HG02571 (cell line): ENCODE measurements around the gene SGF29.
"Not testable (repeated sequence)": the region's sequence is repeated elsewhere in the genome, so short reads cannot be mapped to it uniquely, and the experiment has no call there.

Source experiments
- ATAC-seq: cut with Tn5 transposase; IDR thresholded peaks from one replicate; pipeline ENCODE4 v1.9.1; 2021; ENCODE audit warnings: mild to moderate bottlenecking, moderate library complexity; ENCODE audit not compliant: unreplicated experiment

The SGF29 gene

GRCh38 chr16:28609631-28610594, 56.2 kb downstream of the SGF29 start, which contains the start of gene SULT1A1:
TSS of gene SULT1A1 (minus strand) at chr16:28610044. CDS start at chr16:28608855, 1,189 bp downstream.
- no peak for ATAC-seq

GRCh38 chr16:28610595-28611191, 57.0 kb downstream of the SGF29 start:
- no peak for ATAC-seq

- not testable (repeated sequence) for ATAC-seq
These were observed 58.9 kb downstream of the SGF29 start for GRCh38 chr16:28612359-28613280.

DNA sequence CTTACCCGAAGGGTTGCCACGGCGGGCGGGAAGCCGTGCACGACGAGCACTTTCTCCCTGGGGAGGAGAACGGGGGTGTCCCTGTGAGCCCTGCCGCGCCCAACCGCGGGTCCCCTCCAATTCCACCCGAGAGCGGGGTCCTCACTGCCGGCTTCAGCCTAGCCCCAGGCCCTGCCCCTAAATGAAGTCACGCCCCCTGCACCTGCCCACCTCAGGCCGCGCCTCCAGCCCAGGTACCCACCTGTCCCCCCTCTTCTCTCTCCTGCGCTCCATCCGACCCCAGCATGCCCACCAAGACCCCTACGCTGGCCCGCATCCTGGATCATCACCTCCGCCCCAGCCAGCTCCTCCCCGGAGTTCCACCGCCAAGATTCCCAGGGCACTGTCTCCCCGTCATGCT, 60.2 kb downstream of the SGF29 start:
- ATAC-seq: not testable (repeated sequence)

DNA sequence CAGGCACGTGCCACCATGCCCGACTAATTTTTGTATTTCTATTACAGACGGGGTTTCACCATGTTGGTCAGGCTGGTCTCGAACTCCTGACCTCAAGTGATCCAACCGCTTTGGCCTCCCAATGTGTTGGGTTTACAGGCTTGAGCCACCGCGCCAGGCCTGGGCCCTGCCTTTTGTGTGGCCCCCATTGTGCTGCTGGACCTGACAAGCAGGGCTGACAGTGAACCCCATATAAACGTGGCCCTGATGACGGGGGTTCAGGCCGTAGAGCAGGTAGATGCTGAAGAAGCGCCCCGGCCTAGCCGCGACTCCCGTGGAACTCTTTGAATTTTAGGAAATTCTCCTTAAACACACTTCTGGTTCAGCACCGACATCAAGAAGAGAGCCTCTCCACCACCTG, 60.8 kb downstream of the SGF29 start:
- not testable (repeated sequence) for ATAC-seq

DNA sequence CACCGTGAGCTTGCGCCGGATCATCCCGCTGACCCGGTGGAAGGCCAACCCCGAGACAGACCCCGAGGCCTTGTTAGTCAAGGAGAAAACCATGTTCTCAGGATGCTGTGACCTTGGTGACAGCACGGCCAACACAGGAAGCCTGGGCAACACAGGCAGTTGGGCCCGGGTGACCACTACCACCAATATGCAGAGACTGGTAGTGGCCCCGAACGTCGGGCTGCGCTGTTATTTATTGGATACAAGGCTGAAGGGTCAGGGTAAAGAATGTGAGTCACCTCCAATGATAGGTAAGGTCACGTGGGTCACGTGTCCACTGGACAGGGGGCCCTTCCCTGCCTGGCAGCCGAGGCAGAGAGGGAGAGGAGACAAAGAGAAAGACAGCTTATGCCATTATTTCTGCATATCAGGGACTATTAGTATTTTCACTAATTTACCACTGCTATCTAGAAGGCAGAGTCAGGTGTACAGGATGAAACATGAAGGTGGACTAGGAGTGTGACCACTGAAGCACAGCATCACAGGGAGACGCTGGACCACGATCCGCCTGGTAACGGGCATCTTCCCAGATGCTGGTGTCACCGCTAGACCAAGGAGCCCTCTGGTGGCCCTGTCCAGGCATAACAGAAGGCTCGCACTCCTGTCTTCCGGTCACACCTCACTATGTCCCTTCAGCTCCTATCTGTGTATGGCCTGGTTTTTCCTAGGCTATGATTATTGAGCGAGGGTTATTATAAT, 61.9 kb downstream of the SGF29 start:
- ATAC-seq: not testable (repeated sequence)

GRCh38 chr16:28616224-28616577, 62.5 kb downstream of the SGF29 start:
- not testable (repeated sequence) for ATAC-seq

DNA sequence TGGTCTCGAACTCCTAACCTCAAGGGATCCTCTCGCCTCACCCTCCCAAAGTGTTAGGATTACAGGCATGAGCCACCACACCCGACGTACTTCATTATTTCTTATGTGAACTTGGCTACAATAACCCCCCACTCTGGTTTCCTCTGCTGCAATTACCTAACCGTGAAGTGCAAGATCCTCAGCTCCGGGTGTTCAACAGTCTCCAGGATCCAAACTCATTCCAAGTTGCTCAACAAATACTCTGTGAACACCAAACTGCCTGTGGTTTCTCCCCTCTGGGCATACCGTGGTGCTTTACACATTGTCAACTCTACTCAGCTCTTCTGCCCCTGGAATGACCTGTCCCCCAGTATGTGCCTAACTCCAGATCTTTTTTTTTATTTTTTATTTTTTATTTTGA, 62.9 kb downstream of the SGF29 start:
- ATAC-seq: no peak

GRCh38 chr16:28617874-28618273, 64.2 kb downstream of the SGF29 start:
- no peak for ATAC-seq

DNA sequence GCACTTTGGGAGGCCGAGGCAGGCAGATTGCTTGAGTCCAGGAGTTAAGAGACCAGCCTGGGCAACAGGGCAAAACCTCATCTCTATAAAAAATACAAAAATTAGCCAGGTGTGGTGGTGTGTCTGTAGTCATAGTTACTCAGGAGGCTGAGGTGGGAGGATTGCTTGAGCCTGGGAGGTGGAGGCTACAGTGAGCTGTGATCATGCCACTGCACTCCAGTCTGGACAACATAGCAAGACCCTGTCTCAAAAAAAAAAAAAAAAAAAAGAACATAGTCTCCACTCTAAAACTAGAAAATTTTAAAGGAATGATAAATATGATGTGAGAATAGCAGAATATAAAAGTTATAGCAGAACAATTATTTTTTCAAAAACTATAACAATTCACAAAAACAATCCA, 66.6 kb downstream of the SGF29 start:
- ATAC-seq: not testable (repeated sequence)

GRCh38 chr16:28621481-28622155, 67.9 kb downstream of the SGF29 start:
- no peak for ATAC-seq

DNA sequence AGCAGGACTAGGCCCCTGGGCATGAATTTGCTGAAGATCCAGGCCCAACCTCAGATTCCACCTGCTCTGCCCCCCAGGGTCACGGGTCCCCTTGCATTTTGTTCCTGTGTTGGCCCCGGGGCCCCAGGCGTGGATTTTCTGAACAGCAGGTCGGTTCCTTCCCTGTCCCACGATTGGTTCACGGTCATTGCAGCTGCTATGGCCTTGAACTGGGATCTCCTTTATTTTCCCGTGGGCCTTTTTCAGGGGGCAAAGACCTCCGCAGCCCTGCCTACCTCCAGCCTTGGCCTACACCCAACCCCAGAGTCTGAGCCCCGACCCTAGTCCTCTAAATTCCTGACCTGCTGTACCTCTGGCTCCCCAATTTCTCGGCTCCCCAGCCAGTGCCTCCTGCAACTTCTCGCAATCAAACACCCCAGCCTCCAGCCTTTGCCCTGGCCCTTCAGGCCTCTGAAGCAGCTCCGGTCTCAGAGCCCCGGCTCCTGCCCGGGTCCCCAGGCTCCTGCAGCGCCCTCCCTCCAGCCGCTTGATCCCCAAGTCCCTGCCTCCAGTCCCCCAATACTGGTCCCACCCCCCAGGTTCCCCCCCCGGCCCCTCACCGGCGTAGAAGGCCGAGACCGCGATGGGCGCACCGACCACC, 68.9 kb downstream of the SGF29 start:
- ATAC-seq: not testable (repeated sequence)

GRCh38 chr16:28623172-28623711, 69.5 kb downstream of the SGF29 start:
- no peak for ATAC-seq

- not testable (repeated sequence) for ATAC-seq
These were observed 77.2 kb downstream of the SGF29 start for GRCh38 chr16:28630905-28631304.

- ATAC-seq: not testable (repeated sequence)
These were observed 82.5 kb downstream of the SGF29 start for GRCh38 chr16:28636093-28636823.

DNA sequence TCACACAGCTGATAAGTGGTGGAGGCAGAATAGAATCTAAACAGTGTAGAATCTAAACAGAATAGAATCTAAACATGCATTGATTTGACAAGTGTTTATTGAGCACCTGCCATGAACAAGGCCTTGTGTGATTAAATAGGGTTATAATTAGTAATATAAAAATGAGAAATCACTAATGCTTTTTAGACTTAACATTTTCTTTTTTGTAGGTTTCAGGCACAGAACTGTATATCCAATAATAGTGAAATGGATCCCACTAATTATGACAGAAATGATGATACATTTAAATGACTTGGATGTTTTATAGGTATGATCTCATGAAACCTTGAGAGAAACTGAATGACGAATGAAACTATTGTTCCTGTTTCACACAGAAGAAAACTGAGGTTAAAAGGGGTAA, 84.0 kb downstream of the SGF29 start, which contains the start of gene NPIPB8:
TSS of gene NPIPB8 (plus strand) at position 301 of the 400 bp plus-strand sequence. CDS start 296 bp downstream, outside the sequence.
- ATAC-seq: not testable (repeated sequence)

GRCh38 chr16:28638359-28638758, 84.6 kb downstream of the SGF29 start:
- ATAC-seq: not testable (repeated sequence)

DNA sequence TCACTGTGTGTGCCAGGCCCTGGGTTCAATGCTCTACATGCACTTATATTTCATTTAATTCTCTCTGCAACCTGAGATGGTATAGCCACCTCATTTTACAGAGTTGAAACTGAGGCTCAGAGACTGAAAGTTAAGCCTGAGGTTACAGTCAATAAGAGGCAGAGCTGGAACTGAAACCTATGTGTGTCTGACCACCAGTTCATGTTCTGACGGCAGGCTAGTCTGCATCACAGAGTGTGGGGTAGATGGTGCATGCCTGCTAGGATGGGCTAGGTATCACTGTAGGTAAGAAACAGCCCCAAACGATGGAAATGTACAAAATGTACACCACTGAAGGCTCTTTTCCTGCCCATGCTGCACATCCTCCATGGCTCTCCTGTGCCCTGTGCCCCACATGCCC, 86.2 kb downstream of the SGF29 start:
- not testable (repeated sequence) for ATAC-seq
